D721Med (cell line): ENCODE data around the gene GGPS1.

Source experiments
- DNase-seq: peaks from one replicate; pipeline ENCODE4 v3.0.0; 2011; ENCODE audit warnings: low spot score; ENCODE audit not compliant: insufficient read length
- FAIRE-seq: peaks from 2 replicates; lab custom pipeline; 2011; peaks lifted over from hg19 to GRCh38; lab: Jason Lieb, UNC
- CTCF ChIP-seq: IDR thresholded peaks from 2 replicates; pipeline ENCODE4 v1.5.1; 2012; ENCODE audit warnings: mild to moderate bottlenecking, control low read depth; ENCODE audit not compliant: insufficient read depth; ENCODE audit errors: missing control alignments

Gene GGPS1

DNA sequence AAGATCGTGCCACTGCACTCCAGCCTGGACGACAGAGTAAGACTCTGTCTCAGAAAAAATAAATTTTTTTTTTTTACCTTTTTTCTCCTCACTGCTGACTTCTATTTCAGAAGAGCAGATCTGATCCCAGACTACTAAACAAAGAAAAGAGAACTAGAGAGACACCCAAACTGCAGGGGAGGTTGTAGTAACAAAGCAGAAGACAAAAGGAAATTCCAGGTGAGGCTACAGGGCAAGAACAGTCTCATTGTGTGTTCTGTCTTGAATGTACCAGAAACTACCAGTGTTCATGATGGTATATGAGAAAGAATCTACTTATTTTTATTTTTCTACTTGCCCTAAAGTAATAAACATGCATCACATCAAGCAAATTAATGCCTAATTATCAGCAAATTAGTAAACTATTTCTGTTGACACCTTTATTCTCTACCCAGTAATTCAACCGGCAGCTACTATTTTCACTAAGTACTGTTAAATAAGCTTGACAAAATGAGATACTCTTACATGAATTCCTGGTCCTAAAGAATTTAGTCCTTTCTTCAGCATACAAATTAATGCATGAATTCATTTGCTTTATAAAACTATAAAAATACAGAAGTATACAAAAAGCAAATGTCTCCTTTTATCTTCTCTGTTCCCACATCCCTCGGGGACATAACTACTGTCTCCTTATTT is 41.0 kb upstream of the GGPS1 start:
- FAIRE-seq: no peak
- TF ChIP-seq CTCF: no peak
- no peak for DNase-seq

- TF ChIP-seq CTCF: no peak
- DNase-seq (no peak), FAIRE-seq (no peak)
These were observed 38.3 kb upstream of the GGPS1 start for GRCh38 chr1:235289859-235290739.

DNA sequence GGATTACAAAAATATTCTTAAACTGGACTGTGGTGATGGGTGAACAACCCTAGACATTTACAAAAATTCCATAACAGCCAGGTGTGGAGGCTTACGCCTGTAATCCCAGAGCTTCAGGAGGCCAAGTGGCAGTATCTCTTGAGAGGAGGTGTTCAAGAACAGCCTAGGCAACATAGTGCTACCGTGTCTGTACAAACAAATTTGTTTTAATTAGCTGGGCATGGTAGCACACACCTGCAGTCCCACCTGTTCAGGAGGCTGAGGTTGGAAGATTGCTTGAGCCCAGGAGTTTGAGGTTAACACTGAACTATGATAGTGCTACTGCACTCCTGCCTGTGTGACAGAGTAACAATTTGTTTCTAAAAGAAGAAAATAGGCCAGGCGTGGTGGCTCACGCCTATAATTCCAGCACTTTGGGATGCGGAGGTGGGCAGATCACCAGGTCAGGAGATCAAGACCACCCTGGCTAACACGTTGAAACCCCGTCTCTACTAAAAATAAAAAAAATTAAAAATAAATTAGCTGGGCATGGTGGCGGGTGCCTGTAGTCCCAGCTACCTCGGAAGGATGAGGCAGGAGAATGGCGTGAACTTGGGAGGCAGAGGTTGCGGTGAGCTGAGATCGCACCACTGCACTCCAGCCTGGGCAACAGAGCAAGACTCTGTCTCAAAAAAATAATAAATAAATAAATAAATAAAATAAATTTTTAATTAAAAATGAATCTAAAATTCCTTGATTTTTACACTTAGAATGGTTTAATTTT is 37.4 kb upstream of the GGPS1 start:
- no peak for DNase-seq
- TF ChIP-seq CTCF: no peak
- no peak for FAIRE-seq

- FAIRE-seq: peak; percentile 6
- no peak for DNase-seq
- TF ChIP-seq CTCF: no peak
These were observed 36.7 kb upstream of the GGPS1 start for GRCh38 chr1:235291599-235292091.

- no peak for TF ChIP-seq CTCF
- FAIRE-seq (no peak), DNase-seq (no peak)
These were observed 35.6 kb upstream of the GGPS1 start for GRCh38 chr1:235292790-235293189.

DNA sequence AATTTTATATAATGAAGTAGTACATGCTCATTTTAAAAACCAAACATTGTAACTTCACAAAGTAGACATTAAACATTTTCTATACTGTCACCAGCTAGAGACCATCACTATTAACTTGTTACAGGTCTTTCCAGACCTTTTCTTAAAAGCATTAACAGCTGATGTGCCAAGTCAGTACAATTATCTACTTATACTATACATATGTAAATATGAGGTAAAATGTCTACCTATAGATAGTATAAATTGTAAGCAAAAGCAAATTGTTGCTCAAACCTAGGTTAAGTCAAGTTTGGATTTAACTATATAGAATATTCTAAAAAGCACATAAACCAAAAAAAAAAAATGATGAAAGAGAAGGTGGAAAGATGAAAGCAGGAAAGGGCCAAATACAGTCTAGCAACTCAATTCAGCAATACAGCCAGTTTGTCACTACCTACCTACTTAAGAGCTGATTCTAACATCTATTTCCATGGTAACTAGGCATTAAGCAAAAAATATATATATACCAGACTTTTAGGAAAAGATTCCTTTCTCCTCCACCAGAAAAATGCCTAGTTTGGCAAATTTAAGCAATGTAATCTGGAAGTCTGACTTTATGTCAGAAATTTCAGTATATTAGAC is 34.9 kb upstream of the GGPS1 start:
- DNase-seq (no peak), FAIRE-seq (no peak)
- no peak for TF ChIP-seq CTCF
